Measurements from ENCODE around the gene LRP1-AS. TPM values are rescaled to one million over a fixed set of nuclear protein-coding genes. Genes with fewer than 3 reads are reported as not detected.

LRP1-AS gene
- total RNA-seq, 1 experiment from 2014 or later, result not detected

GRCh38 chr12:57190037-57190436 lies 42.6 kb upstream of the LRP1-AS start:
- ATAC-seq (no peak), DNase-seq (ENCODE audit: low read depth, low spot score) (no peak)
- in situ Hi-C loops (cut with HindIII; ENCODE audit: low pct_unique_long_range_greater_than_20kb, low sequenced_read_pairs), result no loop called here
- intact Hi-C loops (cut with micrococcal nuclease; ENCODE audit: unreplicated experiment), result no loop called here
- Histone ChIP-seq H3K36me3 (ENCODE audit: control insufficient read depth, insufficient read depth, low read length) (no peaks in the 10 kb centered on the region), H3K4me3 (ENCODE audit: low read depth in 2 of 2, low read length in 2 of 2) (no peak overlapping the region), H3K4me1 (ENCODE audit: control insufficient read depth, insufficient read depth, low read length) (no peaks in the 10 kb centered on the region), H3K27me3 (ENCODE audit: control insufficient read depth, insufficient read depth, low read length) (no peaks in the 10 kb centered on the region), H3K9me3 (ENCODE audit: control insufficient read depth, insufficient read depth, low read depth, low read length) (no peaks in the 10 kb centered on the region), H3K27ac (ENCODE audit: low read length) (no peak overlapping the region)
- BruUV-seq (replicated peaks), result no TSS peak
- POLR2A ChIA-PET, result interaction anchor here (0.6 kb wide), 1 partner anchor 36 kb away, joined by 3 read pairs; no protein-coding TSS in a partner anchor
- TF ChIP-seq TCF7L2 (IDR thresholded peaks at IDR 0.05; ENCODE audit: low read depth, low read length) (no peak), REST (IDR thresholded peaks at IDR 0.05; ENCODE audit: insufficient read depth in 1 of 2, low read depth in 2 of 2, low read length in 1 of 2) (no peak)
- CTCF ChIA-PET, result no interaction called here

GRCh38 chr12:57188090-57188425 lies 40.6 kb upstream of the LRP1-AS start:
- no peak overlapping the region for H3K27ac ChIP-seq (ENCODE audit: low read length)
- DNase-seq (ENCODE audit: low read depth, low spot score) (no peak), ATAC-seq (no peak)
- H3K9me3 ChIP-seq (ENCODE audit: control insufficient read depth, insufficient read depth, low read depth, low read length), result no peaks in the 10 kb centered on the region
- BruUV-seq (replicated peaks), result no TSS peak
- in situ Hi-C loops (cut with HindIII; ENCODE audit: low pct_unique_long_range_greater_than_20kb, low sequenced_read_pairs), result no loop called here
- ChIA-PET POLR2A (no interaction called here), CTCF (interaction anchor here (0.5 kb wide), 1 partner anchor 60 kb away, joined by 3 read pairs; no protein-coding TSS in a partner anchor)
- no peaks in the 10 kb centered on the region for H3K4me1 ChIP-seq (ENCODE audit: control insufficient read depth, insufficient read depth, low read length)
- TF ChIP-seq CTCF (IDR thresholded peaks at IDR 0.05), result no peak
- TF ChIP-seq REST (IDR thresholded peaks at IDR 0.05; ENCODE audit: insufficient read depth in 1 of 2, low read depth in 2 of 2, low read length in 1 of 2), result no peak
- TF ChIP-seq TCF7L2 (IDR thresholded peaks at IDR 0.05; ENCODE audit: low read depth, low read length), result no peak
- TF ChIP-seq POLR2AphosphoS5 (IDR thresholded peaks at IDR 0.05; ENCODE audit: low read depth, low read length), result no peak
- TF ChIP-seq SIN3A (IDR thresholded peaks at IDR 0.05; ENCODE audit: borderline replicate concordance, insufficient read depth, low read depth, low read length), result no peak
- no peak overlapping the region for H3K4me3 ChIP-seq (ENCODE audit: low read depth in 2 of 2, low read length in 2 of 2)
- intact Hi-C loops (cut with micrococcal nuclease; ENCODE audit: unreplicated experiment), result no loop called here
- H3K27me3 ChIP-seq (ENCODE audit: control insufficient read depth, insufficient read depth, low read length), result no peaks in the 10 kb centered on the region
- no peaks in the 10 kb centered on the region for H3K36me3 ChIP-seq (ENCODE audit: control insufficient read depth, insufficient read depth, low read length)
